ENCODE data around the gene PCDHGA1. TPM values are rescaled to one million over a fixed set of nuclear protein-coding genes. Genes with fewer than 3 reads are reported as not detected.
"Not testable (repeated sequence)": the region's sequence is repeated elsewhere in the genome, so short reads cannot be mapped to it uniquely, and the experiment has no call there.

The PCDHGA1 gene
- polyA plus RNA-seq, 1 experiment: 1.8 TPM

DNA sequence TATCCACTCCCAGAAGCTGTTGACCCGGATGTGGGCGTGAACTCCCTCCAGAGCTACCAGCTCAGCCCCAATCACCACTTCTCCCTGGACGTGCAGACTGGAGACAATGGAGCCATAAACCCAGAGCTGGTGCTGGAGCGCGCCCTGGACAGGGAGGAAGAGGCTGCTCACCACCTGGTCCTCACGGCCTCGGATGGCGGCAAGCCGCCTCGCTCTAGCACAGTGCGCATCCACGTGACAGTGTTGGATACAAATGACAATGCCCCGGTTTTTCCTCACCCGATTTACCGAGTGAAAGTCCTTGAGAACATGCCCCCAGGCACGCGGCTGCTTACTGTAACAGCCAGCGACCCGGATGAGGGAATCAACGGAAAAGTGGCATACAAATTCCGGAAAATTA is 63.0 kb downstream of the PCDHGA1 start:
- no peak for DNase-seq (ENCODE audit: low read depth)
- TF ChIP-seq, protein P1, sequence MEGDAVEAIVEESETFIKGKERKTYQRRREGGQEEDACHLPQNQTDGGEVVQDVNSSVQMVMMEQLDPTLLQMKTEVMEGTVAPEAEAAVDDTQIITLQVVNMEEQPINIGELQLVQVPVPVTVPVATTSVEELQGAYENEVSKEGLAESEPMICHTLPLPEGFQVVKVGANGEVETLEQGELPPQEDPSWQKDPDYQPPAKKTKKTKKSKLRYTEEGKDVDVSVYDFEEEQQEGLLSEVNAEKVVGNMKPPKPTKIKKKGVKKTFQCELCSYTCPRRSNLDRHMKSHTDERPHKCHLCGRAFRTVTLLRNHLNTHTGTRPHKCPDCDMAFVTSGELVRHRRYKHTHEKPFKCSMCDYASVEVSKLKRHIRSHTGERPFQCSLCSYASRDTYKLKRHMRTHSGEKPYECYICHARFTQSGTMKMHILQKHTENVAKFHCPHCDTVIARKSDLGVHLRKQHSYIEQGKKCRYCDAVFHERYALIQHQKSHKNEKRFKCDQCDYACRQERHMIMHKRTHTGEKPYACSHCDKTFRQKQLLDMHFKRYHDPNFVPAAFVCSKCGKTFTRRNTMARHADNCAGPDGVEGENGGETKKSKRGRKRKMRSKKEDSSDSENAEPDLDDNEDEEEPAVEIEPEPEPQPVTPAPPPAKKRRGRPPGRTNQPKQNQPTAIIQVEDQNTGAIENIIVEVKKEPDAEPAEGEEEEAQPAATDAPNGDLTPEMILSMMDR (IDR thresholded peaks at IDR 0.05; ENCODE audit: insufficient read depth, low read depth, low read length): no peak
- Histone ChIP-seq H3K4me3 (ENCODE audit: low read depth, low read length) (no peak overlapping the region), H3K36me3 (ENCODE audit: control insufficient read depth, insufficient read depth, low read length) (0 out of 2 replicates have a peak, but pooled peaks cover 2% of the 10 kb centered on the region), H3K27me3 (ENCODE audit: control insufficient read depth, insufficient read depth, low read length) (no peaks in the 10 kb centered on the region)
- CTCF ChIA-PET: interaction anchor here (0.6 to 4.7 kb wide), 7 partner anchors 20 to 171 kb away, joined by 3 to 19 read pairs (median 4); partner anchors contain the start of genes PCDHGA1, PCDHGA10, PCDHGA11 and PCDHGA4
- POLR2A ChIA-PET: interaction anchor here (0.9 kb wide), 1 partner anchor 168 kb away, joined by 3 read pairs; no protein-coding TSS in a partner anchor

DNA sequence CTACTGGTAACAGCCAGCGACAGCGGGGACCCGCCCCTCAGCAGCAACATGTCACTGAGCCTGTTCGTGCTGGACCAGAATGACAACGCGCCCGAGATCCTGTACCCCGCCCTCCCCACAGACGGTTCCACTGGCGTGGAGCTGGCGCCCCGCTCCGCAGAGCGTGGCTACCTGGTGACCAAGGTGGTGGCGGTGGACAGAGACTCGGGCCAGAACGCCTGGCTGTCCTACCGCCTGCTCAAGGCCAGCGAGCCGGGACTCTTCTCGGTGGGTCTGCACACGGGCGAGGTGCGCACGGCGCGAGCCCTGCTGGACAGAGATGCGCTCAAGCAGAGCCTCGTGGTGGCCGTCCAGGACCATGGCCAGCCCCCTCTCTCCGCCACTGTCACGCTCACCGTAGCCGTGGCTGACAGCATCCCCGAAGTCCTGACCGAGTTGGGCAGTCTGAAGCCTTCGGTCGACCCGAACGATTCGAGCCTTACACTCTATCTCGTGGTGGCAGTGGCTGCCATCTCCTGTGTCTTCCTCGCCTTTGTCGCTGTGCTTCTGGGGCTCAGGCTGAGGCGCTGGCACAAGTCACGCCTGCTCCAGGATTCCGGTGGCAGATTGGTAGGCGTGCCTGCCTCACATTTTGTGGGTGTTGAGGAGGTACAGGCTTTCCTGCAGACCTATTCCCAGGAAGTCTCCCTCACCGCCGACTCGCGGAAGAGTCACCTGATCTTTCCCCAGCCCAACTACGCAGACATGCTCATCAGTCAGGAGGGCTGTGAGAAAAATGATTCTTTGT is 64.3 kb downstream of the PCDHGA1 start:
- POLR2A ChIA-PET; H3K36me3 ChIP-seq (ENCODE audit: control insufficient read depth, insufficient read depth, low read length); H3K27me3 ChIP-seq (ENCODE audit: control insufficient read depth, insufficient read depth, low read length); H3K4me3 ChIP-seq (ENCODE audit: low read depth, low read length); DNase-seq (ENCODE audit: low read depth): not testable (repeated sequence)
- CTCF ChIA-PET: interaction anchor here (0.6 to 4.7 kb wide), 7 partner anchors 18 to 170 kb away, joined by 3 to 28 read pairs (median 5); partner anchors contain the start of genes PCDHGA10 and PCDHGB3

DNA sequence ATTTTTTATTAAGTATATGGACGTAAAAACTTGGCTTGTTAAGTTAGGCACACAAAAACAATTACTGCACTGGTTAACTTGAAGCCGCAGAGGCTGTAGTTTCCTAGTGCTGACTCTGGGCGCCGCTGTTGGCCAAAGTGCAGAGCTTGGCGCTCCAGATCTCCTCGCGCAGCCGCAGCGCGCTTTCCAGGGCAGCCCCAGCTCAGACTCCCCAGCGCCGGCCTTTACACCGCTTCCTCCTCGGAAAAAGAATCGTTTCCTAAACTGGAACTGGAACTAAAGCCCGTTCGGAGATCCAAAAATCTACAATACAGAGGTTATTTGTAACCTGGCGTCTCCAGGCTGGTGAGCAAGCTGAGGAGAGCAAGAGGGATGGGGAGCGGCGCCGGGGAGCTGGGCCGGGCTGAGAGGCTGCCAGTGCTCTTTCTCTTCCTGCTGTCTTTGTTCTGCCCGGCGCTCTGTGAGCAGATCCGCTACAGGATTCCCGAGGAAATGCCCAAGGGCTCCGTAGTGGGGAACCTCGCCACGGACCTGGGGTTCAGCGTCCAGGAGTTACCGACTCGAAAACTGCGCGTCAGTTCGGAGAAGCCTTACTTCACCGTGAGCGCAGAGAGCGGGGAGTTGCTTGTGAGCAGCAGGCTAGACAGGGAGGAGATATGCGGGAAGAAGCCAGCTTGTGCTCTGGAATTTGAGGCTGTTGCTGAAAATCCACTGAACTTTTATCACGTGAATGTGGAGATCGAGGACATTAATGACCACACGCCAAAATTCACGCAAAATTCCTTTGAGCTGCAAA is 67.6 kb downstream of the PCDHGA1 start, which contains the start of gene PCDHGB5:
PCDHGB5 (plus strand) TSS at position 192 of the 796 bp plus-strand sequence; CDS start at position 373, 181 bp downstream.
- TF ChIP-seq, protein P1 (IDR thresholded peaks at IDR 0.05; ENCODE audit: insufficient read depth, low read depth, low read length): peak; percentile 63
- CTCF ChIA-PET: interaction anchor here (0.7 to 4.2 kb wide), 21 partner anchors 9 to 168 kb away, joined by 3 to 28 read pairs (median 4); partner anchors contain the start of genes PCDHGA1, PCDHGA10, PCDHGA11 and PCDHGA4
- not testable (repeated sequence) for DNase-seq (ENCODE audit: low read depth); H3K27me3 ChIP-seq (ENCODE audit: control insufficient read depth, insufficient read depth, low read length); H3K36me3 ChIP-seq (ENCODE audit: control insufficient read depth, insufficient read depth, low read length)
- H3K4me3 ChIP-seq (ENCODE audit: low read depth, low read length): peak within 1 kb of the TSS; percentile 35
- POLR2A ChIA-PET: interaction anchor here (0.9 kb wide), 1 partner anchor 160 kb away, joined by 4 read pairs; no protein-coding TSS in a partner anchor

DNA sequence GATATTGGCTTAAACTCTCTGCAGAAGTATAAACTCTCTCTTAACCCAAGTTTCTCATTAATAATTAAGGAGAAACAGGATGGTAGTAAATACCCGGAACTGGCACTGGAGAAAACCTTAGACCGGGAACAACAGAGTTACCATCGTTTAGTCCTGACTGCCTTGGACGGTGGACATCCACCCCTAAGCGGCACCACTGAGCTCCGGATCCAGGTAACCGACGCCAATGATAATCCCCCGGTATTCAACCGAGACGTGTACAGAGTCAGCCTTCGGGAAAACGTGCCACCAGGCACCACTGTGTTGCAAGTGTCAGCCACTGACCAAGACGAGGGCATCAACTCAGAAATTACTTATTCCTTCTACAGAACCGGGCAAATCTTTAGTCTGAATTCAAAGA is 68.3 kb downstream of the PCDHGA1 start:
- CTCF ChIA-PET: interaction anchor here (0.9 to 4.2 kb wide), 9 partner anchors 15 to 166 kb away, joined by 3 to 28 read pairs (median 4); partner anchors contain the start of genes PCDHGA10, PCDHGA11, PCDHGA4 and PCDHGA7
- TF ChIP-seq, protein P1 (IDR thresholded peaks at IDR 0.05; ENCODE audit: insufficient read depth, low read depth, low read length): no peak
- Histone ChIP-seq H3K27me3 (ENCODE audit: control insufficient read depth, insufficient read depth, low read length) (no peaks in the 10 kb centered on the region), H3K4me3 (ENCODE audit: low read depth, low read length) (no peak overlapping the region), H3K36me3 (ENCODE audit: control insufficient read depth, insufficient read depth, low read length) (no peaks in the 10 kb centered on the region; the same call in 1 of the 2 replicates)
- POLR2A ChIA-PET: no interaction called here
- no peak for DNase-seq (ENCODE audit: low read depth)

DNA sequence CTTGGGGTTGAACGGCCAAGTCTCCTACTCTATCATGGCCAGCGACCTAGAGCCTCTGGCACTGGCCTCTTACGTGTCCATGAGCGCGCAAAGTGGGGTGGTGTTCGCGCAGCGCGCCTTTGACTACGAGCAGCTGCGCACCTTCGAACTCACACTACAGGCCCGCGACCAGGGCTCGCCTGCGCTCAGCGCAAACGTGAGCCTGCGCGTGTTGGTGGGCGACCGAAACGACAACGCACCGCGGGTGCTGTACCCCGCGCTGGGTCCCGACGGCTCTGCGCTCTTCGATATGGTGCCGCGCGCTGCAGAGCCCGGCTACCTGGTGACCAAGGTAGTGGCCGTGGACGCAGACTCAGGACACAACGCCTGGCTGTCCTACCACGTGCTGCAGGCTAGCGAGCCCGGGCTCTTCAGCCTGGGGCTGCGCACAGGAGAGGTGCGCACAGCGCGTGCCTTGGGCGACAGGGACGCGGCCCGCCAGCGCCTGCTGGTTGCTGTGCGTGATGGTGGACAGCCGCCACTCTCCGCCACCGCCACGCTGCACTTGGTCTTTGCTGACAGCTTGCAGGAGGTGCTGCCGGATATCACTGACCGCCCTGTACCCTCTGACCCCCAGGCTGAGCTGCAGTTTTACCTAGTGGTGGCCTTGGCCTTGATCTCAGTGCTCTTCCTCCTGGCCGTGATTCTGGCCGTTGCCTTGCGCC is 69.4 kb downstream of the PCDHGA1 start:
- no peaks in the 10 kb centered on the region for H3K27me3 ChIP-seq (ENCODE audit: control insufficient read depth, insufficient read depth, low read length)
- H3K4me3 ChIP-seq (ENCODE audit: low read depth, low read length): no peak overlapping the region
- DNase-seq (ENCODE audit: low read depth): no peak
- TF ChIP-seq, protein P1 (IDR thresholded peaks at IDR 0.05; ENCODE audit: insufficient read depth, low read depth, low read length): no peak
- ChIA-PET POLR2A (no interaction called here), CTCF (interaction anchor here (1.0 to 1.7 kb wide), 5 partner anchors 13 to 218 kb away, joined by 3 to 4 read pairs (median 3); partner anchors contain the start of genes PCDHB16 and PCDHGA10)
- no peaks in the 10 kb centered on the region; the same call in 1 of the 2 replicates for H3K36me3 ChIP-seq (ENCODE audit: control insufficient read depth, insufficient read depth, low read length)
